K562 (cell line): ENCODE data around the gene MTHFS. TPM values are rescaled to one million over a fixed set of nuclear protein-coding genes. Genes with fewer than 3 reads are reported as not detected.
"Not testable (repeated sequence)": the region's sequence is repeated elsewhere in the genome, so short reads cannot be mapped to it uniquely, and the experiment has no call there.

Source experiments
- ATAC-seq: fragments of 200-7000 bp; cut with Tn5 transposase; 3 replicates; pipeline ENCODE4 v1.9.1; 2020; ENCODE audit warnings: moderate library complexity
- BruUV-seq: library from RNA; stranded (reverse); fragments of 400-500 nt; replicated peaks from 2 replicates; lab custom pipeline; 2021; lab: Mats Ljungman, UMichigan
- CTCF ChIA-PET: fragments of 300-600 bp; formaldehyde crosslinking; extraction: SDS; loops from one replicate; lab custom pipeline; 2021; ENCODE audit warnings: low intra/inter-chr PET ratio; lab: Yijun Ruan, JAX
- POLR2A ChIA-PET: fragments of 300-600, 350-650 bp; sonication (Branson Sonifier 250); formaldehyde crosslinking; extraction: SDS; loops from one replicate; lab custom pipeline; 2021; ENCODE audit warnings: antibody characterized with exemption, inconsistent platforms; lab: Yijun Ruan, JAX
- DNase-seq, 4 experiments: peaks; one replicate each; pipeline versions ENCODE4 v3.0.0 to v3.0.0-alpha.2; 2011 to 2018; ENCODE audit warnings: low spot score in 3 of 4, mixed read lengths in 3 of 4; ENCODE audit errors: extremely low read depth in 1 of 4
- FAIRE-seq: peaks from 2 replicates; lab custom pipeline; 2011; peaks lifted over from hg19 to GRCh38; lab: Jason Lieb, UNC
- H2AFZ ChIP-seq: 2 replicates; pipeline ENCODE4 v1.6.0; 2011; ENCODE audit warnings: low read depth, low read length, control low read depth, inconsistent platforms
- H3K27ac ChIP-seq: fragments of 200-600 bp; 3 replicates; pipeline ENCODE4 v1.8.0; 2011; ENCODE audit warnings: low read depth, mild to moderate bottlenecking, control low read depth, inconsistent platforms, low read length, moderate library complexity, mixed read lengths; ENCODE audit errors: extremely low read depth
- H3K27me3 ChIP-seq, 2 experiments: fragments of 300-600 bp in 1 of 2; 2 replicates in 1 of 2; 3 replicates in 1 of 2; pipeline versions ENCODE4 v1.6.0 to v1.8.0; 2011; ENCODE audit warnings: inconsistent platforms in 2 of 2, low read length in 2 of 2, mild to moderate bottlenecking in 1 of 2, mixed read lengths in 1 of 2, moderate library complexity in 1 of 2; ENCODE audit not compliant: control insufficient read depth in 2 of 2, insufficient read depth in 2 of 2
- H3K36me3 ChIP-seq: fragments of 300-600 bp; 3 replicates; pipeline ENCODE4 v1.8.0; 2011; ENCODE audit warnings: mild to moderate bottlenecking, low read length, inconsistent platforms; ENCODE audit not compliant: control insufficient read depth, insufficient read depth
- H3K4me1 ChIP-seq, 2 experiments: fragments of 200-600 bp in 1 of 2; replicated peaks in 1 of 2; 2 replicates in 1 of 2; 3 replicates in 1 of 2; pipeline versions ENCODE4 v1.5.1 to v1.8.0; 2011; ENCODE audit warnings: inconsistent platforms in 2 of 2, low read length in 2 of 2, mild to moderate bottlenecking in 1 of 2, mixed read lengths in 1 of 2, moderate library complexity in 1 of 2; ENCODE audit not compliant: control insufficient read depth in 2 of 2, insufficient read depth in 2 of 2
- H3K4me2 ChIP-seq: 2 replicates; pipeline ENCODE4 v1.6.1; 2011; ENCODE audit warnings: low read length, control low read depth, inconsistent platforms, mixed read lengths; ENCODE audit not compliant: insufficient read depth
- H3K4me3 ChIP-seq: fragments of 200-600 bp; sonication (generic), shearing (Covaris generic); 2 replicates; pipeline ENCODE4 v1.5.1; 2016; ENCODE audit warnings: control low read depth, inconsistent platforms
- H3K79me2 ChIP-seq: fragments of 200-600 bp; 3 replicates; pipeline ENCODE4 v1.8.0; 2011; ENCODE audit warnings: low read length, inconsistent platforms; ENCODE audit not compliant: control insufficient read depth, insufficient read depth
- H3K9ac ChIP-seq, 2 experiments: 2 replicates each; pipeline versions ENCODE4 v1.6.0 to v1.6.1; 2011; ENCODE audit warnings: low read depth in 2 of 2, low read length in 2 of 2, control low read depth in 1 of 2, inconsistent platforms in 1 of 2, mild to moderate bottlenecking in 1 of 2, mixed read lengths in 1 of 2; ENCODE audit not compliant: insufficient read depth in 1 of 2
- H3K9me1 ChIP-seq: one replicate; pipeline ENCODE4 v1.6.0; 2011; ENCODE audit warnings: inconsistent platforms, mild to moderate bottlenecking, low read length, moderate library complexity; ENCODE audit not compliant: control insufficient read depth, insufficient read depth
- H3K9me3 ChIP-seq: replicated peaks from 2 replicates; pipeline ENCODE4 v1.5.1; 2011; ENCODE audit warnings: low read depth, low read length, inconsistent platforms; ENCODE audit not compliant: control insufficient read depth, insufficient read depth
- H4K20me1 ChIP-seq: replicated peaks from 2 replicates; pipeline ENCODE4 v1.6.1; 2011; ENCODE audit warnings: low read length, inconsistent platforms, mixed read lengths; ENCODE audit not compliant: control insufficient read depth, insufficient read depth
- ZBTB33 ChIP-seq: sonication (generic); formaldehyde crosslinking; IDR thresholded peaks from 2 replicates; pipeline ENCODE4 v1.8.1; 2023; ENCODE audit warnings: mild to moderate bottlenecking, missing genetic modification reagents
- WGBS: fragments of 100-300 bp; shearing (Covaris generic); methylation state at CpG from one replicate; pipeline ENCODE4 v1.1.6; 2016; ENCODE audit warnings: low coverage, mixed read lengths; ENCODE audit not compliant: insufficient coverage; ENCODE audit errors: missing lambda C conversion rate; 5-methylcytosine and 5-hydroxymethylcytosine counted together
- in situ Hi-C: fragments of 300-500 bp; cut with MboI; formaldehyde crosslinking; loops from 4 replicates; pipeline ENCODE4 v1.15.0; 2018; ENCODE audit warnings: inconsistent platforms, mixed read lengths
- intact Hi-C: fragments of 100-400 bp; cut with micrococcal nuclease; formaldehyde crosslinking; loops from 2 replicates; pipeline ENCODE4 v1.14.2; 2022
- polyA plus RNA-seq, 8 experiments: library from polyadenylated mRNA; depleted of rRNA in 4 of 8; stranded (reverse) in 5 of 8; unstranded in 3 of 8; fragments of >200 nt; fragmentation: Nextera tagmentation in 2 of 8; fragmentation: Illumina TruSeq in 1 of 8; extraction: Ambion mirVana in 2 of 8; extraction: Trizol in 1 of 8; gene quantifications; 2 replicates each; pipeline versions ENCODE4 v1.2.1 to v1.2.3, GENCODE V29; 2011 to 2014; ENCODE audit warnings: inconsistent platforms in 1 of 8, missing spikeins in 1 of 8
- total RNA-seq, 7 experiments: library from RNA; depleted of rRNA in 6 of 7; stranded (reverse); fragments of >200 nt in 6 of 7; fragmentation: Illumina TruSeq in 2 of 7; extraction: Trizol in 2 of 7; gene quantifications; 2 replicates each; pipeline versions ENCODE4 v1.2.1 to v1.2.3, GENCODE V29; 2011 to 2021; ENCODE audit warnings: low replicate concordance in 1 of 7
- TF ChIP-seq, protein P1 (sequence below): fragments of 200-800 bp; sonication (Bioruptor generic); IDR thresholded peaks from 2 replicates; pipeline ENCODE4 v1.6.1; 2016; ENCODE audit warnings: missing genetic modification characterization, missing compliant biosample characterization
- TF ChIP-seq, protein P2 (sequence below), 2 experiments: fragments of 450-650 bp; IDR thresholded peaks; 2 replicates each; pipeline ENCODE4 v1.6.1; 2016

The MTHFS gene
- total and polyA plus RNA-seq, 9 of the 15 experiments (the other 6 are each of a cell fraction or from before 2014, with no cell fraction given), result 17.8 to 79.3 (median 41.7) TPM

DNA sequence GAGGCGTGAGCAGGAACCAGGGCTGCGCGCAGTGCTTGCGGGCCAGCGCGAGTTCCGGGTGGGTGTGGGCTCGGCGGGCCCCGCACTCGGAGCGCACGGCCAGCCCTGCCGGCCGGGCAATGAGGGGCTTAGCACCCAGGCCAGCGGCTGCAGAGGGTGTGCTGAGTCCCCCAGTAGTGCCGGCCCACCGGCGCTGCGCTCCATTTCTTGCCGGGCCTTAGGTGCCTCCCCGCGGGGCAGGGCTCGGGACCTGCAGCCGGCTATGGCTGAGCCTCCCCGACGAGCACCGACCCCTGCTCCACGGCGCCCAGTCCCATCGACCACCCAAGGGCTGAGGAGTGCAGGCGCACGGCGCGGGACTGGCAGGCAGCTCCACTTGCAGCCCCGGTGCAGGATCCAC lies 29.3 kb upstream of the MTHFS start:
- H3K4me2 ChIP-seq, BruUV-seq, H3K27me3 ChIP-seq, H3K4me3 ChIP-seq, H3K27ac ChIP-seq, in situ Hi-C loops, ATAC-seq, intact Hi-C loops, FAIRE-seq, H4K20me1 ChIP-seq, POLR2A ChIA-PET, CTCF ChIA-PET, H2AFZ ChIP-seq, H3K9me1 ChIP-seq, H3K9ac ChIP-seq, DNase-seq: not testable (repeated sequence)
- peaks cover 10% of the 10 kb centered on the region for H3K36me3 ChIP-seq
- TF ChIP-seq ZBTB33 (CRISPR knock-in tag), result 0 out of 2 replicates have a peak, but pooled peaks have one; percentile 13
- peaks cover 33% of the 10 kb centered on the region for H3K79me2 ChIP-seq
- peaks cover 13 to 16% of the 10 kb centered on the region in 2 experiments; a peak in 4 of 5 replicates for H3K4me1 ChIP-seq
- WGBS, result 97% methylated on average over 5 of the region's 36 CpGs
- peaks cover 18% of the 10 kb centered on the region for H3K9me3 ChIP-seq

DNA sequence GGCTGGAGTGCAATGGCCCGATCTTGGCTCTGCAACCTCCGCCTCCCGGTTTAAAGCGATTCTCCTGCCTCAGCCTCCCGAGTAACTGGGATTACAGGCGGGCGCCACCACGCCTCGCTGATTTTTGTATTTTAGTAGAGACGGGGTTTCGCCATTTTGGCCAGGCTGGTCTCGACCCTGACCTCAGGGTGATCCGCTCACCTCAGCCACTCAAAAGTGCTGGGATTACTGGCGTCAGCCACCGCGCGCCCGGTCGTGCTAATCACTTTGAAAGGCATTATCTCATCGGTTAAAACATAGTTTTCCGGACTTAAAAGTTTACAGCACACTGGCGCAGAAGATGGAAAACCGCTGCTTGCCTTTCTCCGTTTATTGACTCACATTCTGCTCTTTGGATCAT lies 27.6 kb upstream of the MTHFS start:
- H3K4me1 ChIP-seq, result peaks cover 10 to 13% of the 10 kb centered on the region in 2 experiments; a peak in 4 of 5 replicates
- CTCF ChIA-PET, result no interaction called here
- BruUV-seq, result no TSS peak
- peak overlapping the region; percentile 89 to 94 for H3K9ac ChIP-seq
- H4K20me1 ChIP-seq, result no peaks in the 10 kb centered on the region
- H3K4me3 ChIP-seq, result peak overlapping the region; percentile 93
- no peaks in the 10 kb centered on the region for H3K9me1 ChIP-seq
- no peak for DNase-seq
- H3K36me3 ChIP-seq, result peaks cover 24% of the 10 kb centered on the region
- POLR2A ChIA-PET, result no interaction called here
- no peak for FAIRE-seq
- H3K27ac ChIP-seq, result peak overlapping the region; percentile 91
- H2AFZ ChIP-seq, result peak overlapping the region; percentile 85
- intact Hi-C loops (loop anchor here (5.0 kb wide), 1 partner anchor 68 kb away; no protein-coding TSS in a partner anchor), in situ Hi-C loops (no loop called here)
- peaks cover 31% of the 10 kb centered on the region for H3K9me3 ChIP-seq
- ATAC-seq, result no peak
- H3K79me2 ChIP-seq, result peaks cover 38% of the 10 kb centered on the region
- 82% methylated on average over 24 of the region's 24 CpGs for WGBS
- peak overlapping the region; percentile 91 for H3K4me2 ChIP-seq
- no peaks in the 10 kb centered on the region for H3K27me3 ChIP-seq
- TF ChIP-seq, protein P1, sequence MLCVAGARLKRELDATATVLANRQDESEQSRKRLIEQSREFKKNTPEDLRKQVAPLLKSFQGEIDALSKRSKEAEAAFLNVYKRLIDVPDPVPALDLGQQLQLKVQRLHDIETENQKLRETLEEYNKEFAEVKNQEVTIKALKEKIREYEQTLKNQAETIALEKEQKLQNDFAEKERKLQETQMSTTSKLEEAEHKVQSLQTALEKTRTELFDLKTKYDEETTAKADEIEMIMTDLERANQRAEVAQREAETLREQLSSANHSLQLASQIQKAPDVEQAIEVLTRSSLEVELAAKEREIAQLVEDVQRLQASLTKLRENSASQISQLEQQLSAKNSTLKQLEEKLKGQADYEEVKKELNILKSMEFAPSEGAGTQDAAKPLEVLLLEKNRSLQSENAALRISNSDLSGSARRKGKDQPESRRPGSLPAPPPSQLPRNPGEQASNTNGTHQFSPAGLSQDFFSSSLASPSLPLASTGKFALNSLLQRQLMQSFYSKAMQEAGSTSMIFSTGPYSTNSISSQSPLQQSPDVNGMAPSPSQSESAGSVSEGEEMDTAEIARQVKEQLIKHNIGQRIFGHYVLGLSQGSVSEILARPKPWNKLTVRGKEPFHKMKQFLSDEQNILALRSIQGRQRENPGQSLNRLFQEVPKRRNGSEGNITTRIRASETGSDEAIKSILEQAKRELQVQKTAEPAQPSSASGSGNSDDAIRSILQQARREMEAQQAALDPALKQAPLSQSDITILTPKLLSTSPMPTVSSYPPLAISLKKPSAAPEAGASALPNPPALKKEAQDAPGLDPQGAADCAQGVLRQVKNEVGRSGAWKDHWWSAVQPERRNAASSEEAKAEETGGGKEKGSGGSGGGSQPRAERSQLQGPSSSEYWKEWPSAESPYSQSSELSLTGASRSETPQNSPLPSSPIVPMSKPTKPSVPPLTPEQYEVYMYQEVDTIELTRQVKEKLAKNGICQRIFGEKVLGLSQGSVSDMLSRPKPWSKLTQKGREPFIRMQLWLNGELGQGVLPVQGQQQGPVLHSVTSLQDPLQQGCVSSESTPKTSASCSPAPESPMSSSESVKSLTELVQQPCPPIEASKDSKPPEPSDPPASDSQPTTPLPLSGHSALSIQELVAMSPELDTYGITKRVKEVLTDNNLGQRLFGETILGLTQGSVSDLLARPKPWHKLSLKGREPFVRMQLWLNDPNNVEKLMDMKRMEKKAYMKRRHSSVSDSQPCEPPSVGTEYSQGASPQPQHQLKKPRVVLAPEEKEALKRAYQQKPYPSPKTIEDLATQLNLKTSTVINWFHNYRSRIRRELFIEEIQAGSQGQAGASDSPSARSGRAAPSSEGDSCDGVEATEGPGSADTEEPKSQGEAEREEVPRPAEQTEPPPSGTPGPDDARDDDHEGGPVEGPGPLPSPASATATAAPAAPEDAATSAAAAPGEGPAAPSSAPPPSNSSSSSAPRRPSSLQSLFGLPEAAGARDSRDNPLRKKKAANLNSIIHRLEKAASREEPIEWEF (CRISPR knock-in tag), result 0 out of 2 replicates have a peak, but pooled peaks have one; percentile 25
- TF ChIP-seq, protein P2, sequence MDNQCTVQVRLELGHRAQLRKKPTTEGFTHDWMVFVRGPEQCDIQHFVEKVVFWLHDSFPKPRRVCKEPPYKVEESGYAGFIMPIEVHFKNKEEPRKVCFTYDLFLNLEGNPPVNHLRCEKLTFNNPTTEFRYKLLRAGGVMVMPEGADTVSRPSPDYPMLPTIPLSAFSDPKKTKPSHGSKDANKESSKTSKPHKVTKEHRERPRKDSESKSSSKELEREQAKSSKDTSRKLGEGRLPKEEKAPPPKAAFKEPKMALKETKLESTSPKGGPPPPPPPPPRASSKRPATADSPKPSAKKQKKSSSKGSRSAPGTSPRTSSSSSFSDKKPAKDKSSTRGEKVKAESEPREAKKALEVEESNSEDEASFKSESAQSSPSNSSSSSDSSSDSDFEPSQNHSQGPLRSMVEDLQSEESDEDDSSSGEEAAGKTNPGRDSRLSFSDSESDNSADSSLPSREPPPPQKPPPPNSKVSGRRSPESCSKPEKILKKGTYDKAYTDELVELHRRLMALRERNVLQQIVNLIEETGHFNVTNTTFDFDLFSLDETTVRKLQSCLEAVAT (IDR thresholded peaks at IDR 0.05), result peak in 1 of 2 experiments; percentile 86; a peak in 2 of 4 replicates
